K562 (cell line): ENCODE measurements around the gene BLOC1S3. TPM values are rescaled to one million over a fixed set of nuclear protein-coding genes. Genes with fewer than 3 reads are reported as not detected.

ENCODE experiments used
- ARNT ChIP-seq, 2 experiments: fragments of 450-650 bp; IDR thresholded peaks; 2 replicates each; pipeline ENCODE4 v1.6.1; 2016; ENCODE audit warnings: mild to moderate bottlenecking in 1 of 2
- ATF3 ChIP-seq, 2 experiments: fragments of 450-650 bp in 1 of 2; sonication (generic) in 1 of 2; formaldehyde crosslinking in 1 of 2; IDR thresholded peaks in 1 of 2; conservative IDR thresholded peaks in 1 of 2; 2 replicates each; pipeline versions ENCODE4 v1.6.1 to v1.8.1; 2016 to 2023; ENCODE audit warnings: mild to moderate bottlenecking in 2 of 2, moderate library complexity in 2 of 2, inconsistent platforms in 1 of 2, missing genetic modification reagents in 1 of 2
- CBFA2T3 ChIP-seq: fragments of 450-650 bp; IDR thresholded peaks from 2 replicates; pipeline ENCODE4 v1.6.1; 2017
- CBX1 ChIP-seq: sonication (generic); IDR thresholded peaks from 2 replicates; pipeline ENCODE4 v1.6.1; 2016; ENCODE audit warnings: antibody characterized with exemption, low read depth, mild to moderate bottlenecking
- CEBPG ChIP-seq, 3 experiments: fragments of 200-800 bp in 1 of 3; sonication (Bioruptor generic) in 1 of 3; sonication (generic) in 1 of 3; formaldehyde crosslinking in 1 of 3; IDR thresholded peaks in 2 of 3; conservative IDR thresholded peaks in 1 of 3; 2 replicates each; pipeline versions ENCODE4 v1.6.1 to v1.8.0; 2016 to 2022; ENCODE audit warnings: missing compliant biosample characterization in 2 of 3, missing genetic modification characterization in 2 of 3, mild to moderate bottlenecking in 1 of 3, missing genetic modification reagents in 1 of 3
- CREB3L1 ChIP-seq: fragments of 450-650 bp; IDR thresholded peaks from 2 replicates; pipeline ENCODE4 v1.6.1; 2014; ENCODE audit warnings: low read depth, mild to moderate bottlenecking, moderate library complexity, borderline replicate concordance
- CREM ChIP-seq: IDR thresholded peaks from 2 replicates; pipeline ENCODE4 v1.6.1; 2014; ENCODE audit warnings: antibody characterized with exemption, low read depth
- CSDE1 ChIP-seq, 2 experiments: fragments of 450-650 bp; IDR thresholded peaks; 2 replicates each; pipeline ENCODE4 v1.6.1; 2016; ENCODE audit warnings: mild to moderate bottlenecking in 1 of 2
- ELF4 ChIP-seq: fragments of 450-650 bp; formaldehyde crosslinking; IDR thresholded peaks from 2 replicates; pipeline ENCODE4 v1.4.0; 2022; ENCODE audit warnings: missing genetic modification characterization
- FOXM1 ChIP-seq, 2 experiments: fragments of 450-650 bp in 1 of 2; sonication (generic) in 1 of 2; formaldehyde crosslinking in 1 of 2; IDR thresholded peaks; 2 replicates each; pipeline versions ENCODE4 v1.6.1 to v1.9.0; 2017 to 2022; ENCODE audit warnings: low read depth in 2 of 2, mild to moderate bottlenecking in 2 of 2, missing genetic modification reagents in 1 of 2, moderate library complexity in 1 of 2
- FOXP4 ChIP-seq: sonication (generic); formaldehyde crosslinking; IDR thresholded peaks from 2 replicates; pipeline ENCODE4 v1.8.0; 2022; ENCODE audit warnings: mild to moderate bottlenecking, missing genetic modification reagents, borderline replicate concordance
- GABPA ChIP-seq: fragments of 200-800 bp; sonication (Bioruptor generic); conservative IDR thresholded peaks from 2 replicates; pipeline ENCODE4 v1.6.1; 2016; ENCODE audit warnings: low read depth, missing genetic modification characterization, missing compliant biosample characterization
- GATA2 ChIP-seq: sonication (generic); formaldehyde crosslinking; IDR thresholded peaks from 2 replicates; pipeline ENCODE4 v1.4.0; 2020; ENCODE audit warnings: mild to moderate bottlenecking, missing genetic modification reagents
- MTA1 ChIP-seq: fragments of 450-650 bp; IDR thresholded peaks from 2 replicates; pipeline ENCODE4 v1.6.1; 2017; ENCODE audit warnings: borderline replicate concordance
- MXI1 ChIP-seq: IDR thresholded peaks from 2 replicates; pipeline ENCODE4 v1.6.1; 2011; ENCODE audit warnings: low read depth, mild to moderate bottlenecking, improper control_type of control experiment, low read length
- PTRF ChIP-seq: fragments of 450-650 bp; IDR thresholded peaks from 2 replicates; pipeline ENCODE4 v1.6.1; 2016; ENCODE audit warnings: mild to moderate bottlenecking, missing genetic modification characterization, missing compliant biosample characterization
- SOX6 ChIP-seq: fragments of 450-650 bp; IDR thresholded peaks from 2 replicates; pipeline ENCODE4 v1.6.1; 2014; ENCODE audit warnings: mild to moderate bottlenecking
- SRSF1 ChIP-seq: fragments of 200-400 bp; formaldehyde crosslinking; IDR thresholded peaks from 2 replicates; pipeline ENCODE4 v1.6.1; 2017; ENCODE audit warnings: mild to moderate bottlenecking, low read depth, low read length, moderate library complexity
- STAT5A ChIP-seq: IDR thresholded peaks from 2 replicates; pipeline ENCODE4 v1.6.1; 2012; ENCODE audit warnings: low read length, inconsistent platforms, borderline replicate concordance
- TAL1 ChIP-seq: fragments of 450-650 bp; IDR thresholded peaks from 2 replicates; pipeline ENCODE4 v1.6.1; 2016; ENCODE audit warnings: mild to moderate bottlenecking
- TCF3 ChIP-seq: sonication (generic); formaldehyde crosslinking; IDR thresholded peaks from 2 replicates; pipeline ENCODE4 v1.4.0; 2020; ENCODE audit warnings: mild to moderate bottlenecking, missing genetic modification reagents
- ZNF311 ChIP-seq: fragments of 250-450 bp; sonication (Bioruptor Pico); IDR thresholded peaks from 2 replicates; pipeline ENCODE4 v1.4.0; 2020; ENCODE audit warnings: mild to moderate bottlenecking, moderate library complexity
- ZNF57 ChIP-seq: fragments of 450-650 bp; formaldehyde crosslinking; IDR thresholded peaks from 2 replicates; pipeline ENCODE4 v1.4.0; 2020; ENCODE audit warnings: mild to moderate bottlenecking, moderate library complexity
- polyA plus RNA-seq, 8 experiments: library from polyadenylated mRNA; depleted of rRNA in 4 of 8; stranded (reverse) in 5 of 8; unstranded in 3 of 8; fragments of >200 nt; fragmentation: Nextera tagmentation in 2 of 8; fragmentation: Illumina TruSeq in 1 of 8; extraction: Ambion mirVana in 2 of 8; extraction: Trizol in 1 of 8; gene quantifications; 2 replicates each; pipeline versions ENCODE4 v1.2.1 to v1.2.3, GENCODE V29; 2011 to 2014; ENCODE audit warnings: inconsistent platforms in 1 of 8, missing spikeins in 1 of 8
- total RNA-seq, 7 experiments: library from RNA; depleted of rRNA in 6 of 7; stranded (reverse); fragments of >200 nt in 6 of 7; fragmentation: Illumina TruSeq in 2 of 7; extraction: Trizol in 2 of 7; gene quantifications; 2 replicates each; pipeline versions ENCODE4 v1.2.1 to v1.2.3, GENCODE V29; 2011 to 2021; ENCODE audit warnings: low replicate concordance in 1 of 7

The BLOC1S3 gene
- total and polyA plus RNA-seq, 9 of the 15 experiments (the other 6 are each of a cell fraction or from before 2014, with no cell fraction given): 3.9 to 20.2 (median 10.4) TPM

- TF ChIP-seq TAL1 (peak; percentile 32; the same call in 1 of the 2 replicates), CREB3L1 (no peak), FOXM1 (IDR thresholded peaks at IDR 0.05; ENCODE audit: low read depth) (0 out of 2 replicates have a peak, but pooled peaks have one; percentile 36), FOXM1 (CRISPR knock-in tag; IDR thresholded peaks at IDR 0.05; ENCODE audit: low read depth) (no peak), MXI1 (no peak), ARNT (IDR thresholded peaks at IDR 0.05) (no peak), GATA2 (CRISPR knock-in tag) (peak; percentile 38; the same call in 1 of the 2 replicates), FOXP4 (CRISPR knock-in tag) (no peak), CBFA2T3 (peak; percentile 71), ATF3 (IDR thresholded peaks at IDR 0.05) (no peak), ATF3 (CRISPR knock-in tag; conservative IDR thresholded peaks at IDR 0.05) (no peak), CEBPG (CRISPR knock-in tag; IDR thresholded peaks at IDR 0.05) (no peak), CEBPG (tag; conservative IDR thresholded peaks at IDR 0.05 in 1 of 2, IDR thresholded peaks at IDR 0.05 in 1 of 2) (no peak), CREM (no peak), ZNF311 (no peak), SRSF1 (no peak), GABPA (tag) (peak; percentile 61), CSDE1 (IDR thresholded peaks at IDR 0.05) (no peak), CBX1 (no peak), STAT5A (peak; percentile 52; the same call in 1 of the 2 replicates), MTA1 (no peak), ELF4 (CRISPR knock-in tag) (no peak), TCF3 (CRISPR knock-in tag) (peak; percentile 66), PTRF (no peak), SOX6 (peak; percentile 85), ZNF57 (CRISPR knock-in tag) (no peak)
Measured at GRCh38 chr19:45171211-45171623, 7.4 kb upstream of the BLOC1S3 start (continued).
